GM12878 (cell line): ENCODE data around the gene BATF. TPM values are rescaled to one million over a fixed set of nuclear protein-coding genes. Genes with fewer than 3 reads are reported as not detected.

ENCODE experiments used
- ATAC-seq: fragments of 200-7000 bp; cut with Tn5 transposase; 3 replicates; pipeline ENCODE4 v1.9.1; 2020; ENCODE audit warnings: mild to moderate bottlenecking, moderate library complexity
- BruUV-seq: library from RNA; stranded (reverse); fragments of 400-500 nt; replicated peaks from 2 replicates; lab custom pipeline; 2021; lab: Mats Ljungman, UMichigan
- CTCF ChIA-PET: fragments of 300-600 bp; sonication (Branson Sonifier 250); formaldehyde crosslinking; extraction: SDS; loops from one replicate; lab custom pipeline; 2021; ENCODE audit warnings: inconsistent platforms; lab: Yijun Ruan, JAX
- POLR2A ChIA-PET: fragments of 350-600 bp; formaldehyde crosslinking; extraction: SDS; loops from one replicate; lab custom pipeline; 2021; ENCODE audit warnings: inconsistent platforms; lab: Charles Lee
- RAD21 ChIA-PET: fragments of 300-600 bp; sonication (Branson Sonifier 250); formaldehyde crosslinking; loops from one replicate; lab custom pipeline; 2023; ENCODE audit warnings: antibody characterized with exemption; ENCODE audit not compliant: unreplicated experiment; lab: Charles Lee
- SMC1A ChIA-PET: fragments of 300-600 bp; sonication (Branson Sonifier 250); formaldehyde crosslinking; loops from one replicate; lab custom pipeline; 2023; ENCODE audit not compliant: unreplicated experiment, uncharacterized antibody; lab: Charles Lee
- DNase-seq: peaks from one replicate; pipeline ENCODE4 v3.0.0-alpha.2; 2011; ENCODE audit warnings: low read depth, low spot score
- FAIRE-seq: peaks from 3 replicates; lab custom pipeline; 2011; peaks lifted over from hg19 to GRCh38; lab: Jason Lieb, UNC
- H2AFZ ChIP-seq: 2 replicates; pipeline ENCODE4 v1.6.0; 2011; ENCODE audit warnings: low read depth, low read length, control low read depth; ENCODE audit not compliant: control insufficient read depth
- H3K27ac ChIP-seq: 2 replicates; pipeline ENCODE4 v1.5.1; 2011; ENCODE audit warnings: control low read depth; ENCODE audit not compliant: control insufficient read depth, insufficient read depth
- H3K27me3 ChIP-seq, 2 experiments: replicated peaks in 1 of 2; 2 replicates each; pipeline versions ENCODE4 v1.6.0 to v1.6.1; 2011; ENCODE audit warnings: low read length in 1 of 2; ENCODE audit not compliant: control insufficient read depth in 2 of 2, insufficient read depth in 2 of 2
- H3K36me3 ChIP-seq, 2 experiments: 2 replicates each; pipeline ENCODE4 v1.5.1; 2011; ENCODE audit warnings: low read length in 1 of 2; ENCODE audit not compliant: control insufficient read depth in 2 of 2, insufficient read depth in 2 of 2
- H3K4me1 ChIP-seq: 2 replicates; pipeline ENCODE4 v1.6.1; 2011; ENCODE audit warnings: mild to moderate bottlenecking, low read length, moderate library complexity, mixed read lengths; ENCODE audit not compliant: control insufficient read depth, insufficient read depth
- H3K4me2 ChIP-seq: 2 replicates; pipeline ENCODE4 v1.6.0; 2011; ENCODE audit warnings: control low read depth; ENCODE audit not compliant: control insufficient read depth, insufficient read depth
- H3K4me3 ChIP-seq: fragments of 200-600 bp; sonication (generic); 2 replicates; pipeline ENCODE4 v1.5.1; 2016
- H3K79me2 ChIP-seq: 2 replicates; pipeline ENCODE4 v1.6.0; 2011; ENCODE audit warnings: low read length; ENCODE audit not compliant: control insufficient read depth, insufficient read depth
- H3K9ac ChIP-seq: 2 replicates; pipeline ENCODE4 v1.8.0; 2011; ENCODE audit warnings: low read length, control low read depth, mixed read lengths; ENCODE audit not compliant: control insufficient read depth, insufficient read depth
- H3K9me3 ChIP-seq: replicated peaks from 3 replicates; pipeline ENCODE4 v1.5.1; 2011; ENCODE audit warnings: mild to moderate bottlenecking, low read length; ENCODE audit not compliant: control insufficient read depth, insufficient read depth
- H4K20me1 ChIP-seq: 2 replicates; pipeline ENCODE4 v1.6.0; 2011; ENCODE audit not compliant: control insufficient read depth, insufficient read depth
- BCL11A ChIP-seq: IDR thresholded peaks from 2 replicates; pipeline ENCODE4 v1.6.1; 2011; ENCODE audit warnings: low read depth, low read length
- E2F4 ChIP-seq: IDR thresholded peaks from 2 replicates; pipeline ENCODE4 v1.6.1; 2012; ENCODE audit warnings: low read depth, low read length, improper control_type of control experiment
- FOXK2 ChIP-seq: fragments of 450-650 bp; IDR thresholded peaks from 2 replicates; pipeline ENCODE4 v1.6.1; 2017; ENCODE audit warnings: mild to moderate bottlenecking, moderate library complexity
- IKZF1 ChIP-seq: fragments of 450-650 bp; conservative IDR thresholded peaks from 2 replicates; pipeline ENCODE4 v1.6.1; 2017; ENCODE audit warnings: antibody characterized with exemption, mild to moderate bottlenecking
- IRF4 ChIP-seq: IDR thresholded peaks from 2 replicates; pipeline ENCODE4 v1.6.1; 2011; ENCODE audit warnings: low read depth, low read length
- NFYB ChIP-seq: IDR thresholded peaks from 2 replicates; pipeline ENCODE4 v1.6.1; 2011; ENCODE audit warnings: low read depth, mild to moderate bottlenecking, low read length, improper control_type of control experiment, moderate library complexity; ENCODE audit not compliant: insufficient read depth
- RAD21 ChIP-seq: IDR thresholded peaks from 2 replicates; pipeline ENCODE4 v1.6.1; 2011; ENCODE audit warnings: mild to moderate bottlenecking, low read depth, low read length, moderate library complexity; ENCODE audit not compliant: insufficient read depth
- SIX5 ChIP-seq: IDR thresholded peaks from 2 replicates; pipeline ENCODE4 v1.6.1; 2011; ENCODE audit warnings: mild to moderate bottlenecking, low read depth, low read length, moderate library complexity; ENCODE audit not compliant: severe bottlenecking
- SPI1 ChIP-seq: IDR thresholded peaks from 2 replicates; pipeline ENCODE4 v1.6.1; 2011; ENCODE audit warnings: low read depth, mild to moderate bottlenecking, low read length, moderate library complexity, borderline replicate concordance; ENCODE audit not compliant: insufficient read depth
- STAT3 ChIP-seq: IDR thresholded peaks from 2 replicates; pipeline ENCODE4 v1.6.1; 2011; ENCODE audit warnings: low read depth, low read length, improper control_type of control experiment
- SUPT20H ChIP-seq: IDR thresholded peaks from 2 replicates; pipeline ENCODE4 v1.6.1; 2011; ENCODE audit warnings: low read depth, mild to moderate bottlenecking, low read length, moderate library complexity, borderline replicate concordance; ENCODE audit not compliant: control insufficient read depth
- TCF7 ChIP-seq: IDR thresholded peaks from 2 replicates; pipeline ENCODE4 v1.6.1; 2014; ENCODE audit warnings: antibody characterized with exemption, borderline replicate concordance
- ZBTB4 ChIP-seq: fragments of 450-650 bp; formaldehyde crosslinking; IDR thresholded peaks from 2 replicates; pipeline ENCODE4 v1.4.0; 2022; ENCODE audit warnings: mild to moderate bottlenecking, moderate library complexity
- ZNF24 ChIP-seq: fragments of 450-650 bp; IDR thresholded peaks from 2 replicates; pipeline ENCODE4 v1.6.1; 2017; ENCODE audit warnings: antibody characterized with exemption, mild to moderate bottlenecking
- ZZZ3 ChIP-seq: IDR thresholded peaks from 2 replicates; pipeline ENCODE4 v1.6.1; 2011; ENCODE audit warnings: low read depth; ENCODE audit not compliant: control insufficient read depth, insufficient read length
- WGBS: methylation state at CpG from one replicate; pipeline ENCODE4 v1.1.6; 2016; ENCODE audit warnings: low lambda C conversion rate; ENCODE audit not compliant: insufficient replicate concordance, insufficient coverage; ENCODE audit errors: missing lambda C conversion rate; 5-methylcytosine and 5-hydroxymethylcytosine counted together
- in situ Hi-C: fragments of 300-500 bp; cut with MboI; formaldehyde crosslinking; loops from 9 replicates; pipeline ENCODE4 v1.14.3; 2018; ENCODE audit warnings: mixed read lengths
- intact Hi-C: fragments of 100-400 bp; cut with micrococcal nuclease; formaldehyde crosslinking; loops from one replicate; pipeline ENCODE4 v1.14.2; 2022; ENCODE audit not compliant: unreplicated experiment
- polyA plus RNA-seq, 11 experiments: library from polyadenylated mRNA; depleted of rRNA in 4 of 11; unstranded in 6 of 11; stranded (reverse) in 5 of 11; fragments of >200 nt; fragmentation: Nextera tagmentation in 4 of 11; fragmentation: Illumina TruSeq in 1 of 11; extraction: Ambion mirVana in 4 of 11; extraction: Trizol in 1 of 11; gene quantifications; 1 replicate in 1 of 11; 2 replicates in 10 of 11; pipeline versions ENCODE4 v1.2.1 to v1.2.3, GENCODE V29; 2011 to 2016; ENCODE audit warnings: inconsistent platforms in 2 of 11, missing spikeins in 2 of 11, low read depth in 1 of 11
- total RNA-seq, 4 experiments: library from RNA; depleted of rRNA in 3 of 4; stranded (reverse); fragments of >200 nt in 3 of 4; fragmentation: Illumina TruSeq in 1 of 4; extraction: Trizol in 1 of 4; gene quantifications; 2 replicates each; pipeline versions ENCODE4 v1.2.1 to v1.2.3, GENCODE V29; 2013 to 2021

BATF gene
- total and polyA plus RNA-seq, 10 of the 15 experiments (the other 5 are each of a cell fraction or from before 2014, with no cell fraction given), result 10.0 to 154 (median 103) TPM

- TF ChIP-seq E2F4, result no peak
- TF ChIP-seq, all 136 proteins: peak for 0
These were observed 40.2 kb downstream of the BATF start (continued) for GRCh38 chr14:75562489-75562888.

GRCh38 chr14:75563931-75564330 lies 41.7 kb downstream of the BATF start:
- intact Hi-C loops (loop anchor here (10.0 kb wide), 1 partner anchor 429 kb away; no protein-coding TSS in a partner anchor), in situ Hi-C loops (loop anchor here (5.0 kb wide), 2 partner anchors 257 to 437 kb away; partner anchors contain the start of gene NEK9)
- Histone ChIP-seq H2AFZ (no peak overlapping the region), H3K27me3 (no peaks in the 10 kb centered on the region), H3K4me3 (no peak overlapping the region), H3K4me1 (peaks cover 31% of the 10 kb centered on the region), H3K79me2 (no peaks in the 10 kb centered on the region), H3K27ac (no peak overlapping the region), H4K20me1 (no peaks in the 10 kb centered on the region), H3K36me3 (no peaks in the 10 kb centered on the region), H3K9ac (no peak overlapping the region), H3K9me3 (no peaks in the 10 kb centered on the region), H3K4me2 (no peak overlapping the region)
- FAIRE-seq (no peak), DNase-seq (no peak), ATAC-seq (no peak)
- SMC1A ChIA-PET, result interaction anchor here (0.7 to 6.3 kb wide), 9 partner anchors 12 to 628 kb away, joined by 3 to 232 read pairs (median 4); partner anchors contain the start of gene BATF
- BruUV-seq, result no TSS peak
- CTCF ChIA-PET, result interaction anchor here (0.9 to 7.1 kb wide), 10 partner anchors 12 to 256 kb away, joined by 3 to 286 read pairs (median 57); partner anchors contain the start of gene BATF
- 63% methylated on average over 4 of the region's 4 CpGs for WGBS
- RAD21 ChIA-PET, result interaction anchor here (0.7 to 6.2 kb wide), 7 partner anchors 13 to 110 kb away, joined by 3 to 167 read pairs (median 4); partner anchors contain the start of gene BATF
- no peak for TF ChIP-seq BCL11A
- TF ChIP-seq ZNF24, result no peak
- TF ChIP-seq ZBTB4 (CRISPR knock-in tag), result no peak
- no peak for TF ChIP-seq IKZF1
- TF ChIP-seq IRF4, result no peak
- no peak for TF ChIP-seq SIX5
- TF ChIP-seq STAT3, result no peak
- no peak for TF ChIP-seq NFYB
- no peak for TF ChIP-seq TCF7
- no peak for TF ChIP-seq RAD21
- no peak for TF ChIP-seq SPI1
- TF ChIP-seq SUPT20H, result no peak
- no peak for TF ChIP-seq FOXK2
- TF ChIP-seq ZZZ3, result no peak
- POLR2A ChIA-PET, result interaction anchor here (1.3 kb wide), 1 partner anchor 89 kb away, joined by 3 read pairs; no protein-coding TSS in a partner anchor
